CMK (cell line): Measurements from ENCODE around the gene PIP5KL1.

Experiments used
- DNase-seq: peaks from one replicate; pipeline ENCODE4 v3.0.0-alpha.2; 2010; ENCODE audit warnings: low read depth

The PIP5KL1 gene

DNA sequence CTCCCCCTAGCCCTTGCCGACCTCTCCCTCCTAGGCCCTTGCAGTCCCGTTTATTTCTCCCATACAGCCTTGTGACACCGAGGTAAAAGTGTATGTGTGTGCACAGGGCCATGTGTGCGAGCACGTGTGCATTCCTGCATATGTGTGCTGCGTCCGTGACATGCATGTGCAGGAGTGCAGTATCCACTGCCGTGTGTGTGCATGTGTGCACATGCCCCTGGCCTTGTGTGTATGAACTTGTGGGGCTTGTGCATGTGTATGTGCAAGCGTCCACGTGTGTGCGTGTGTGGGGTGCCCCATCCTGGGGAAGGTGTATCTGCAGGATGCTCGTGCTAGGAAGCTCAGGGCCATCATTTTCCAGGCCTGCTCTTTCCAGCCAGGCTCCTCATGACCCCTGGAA is 59.7 kb downstream of the PIP5KL1 start:
- no peak for DNase-seq
